Activated naive CD4-positive, alpha-beta T cell (primary cell): ENCODE measurements around the gene ZNF282.
A peak's percentile ranks its signal among the peaks of the same experiment; 100 is the strongest.
"Not testable (repeated sequence)": the region's sequence is repeated elsewhere in the genome, so short reads cannot be mapped to it uniquely, and the experiment has no call there.

Source experiments
- DNase-seq, 4 experiments: peaks; one replicate each; lab custom pipeline; 2025; lab: John Stamatoyannopoulos, UW

Gene ZNF282

DNA sequence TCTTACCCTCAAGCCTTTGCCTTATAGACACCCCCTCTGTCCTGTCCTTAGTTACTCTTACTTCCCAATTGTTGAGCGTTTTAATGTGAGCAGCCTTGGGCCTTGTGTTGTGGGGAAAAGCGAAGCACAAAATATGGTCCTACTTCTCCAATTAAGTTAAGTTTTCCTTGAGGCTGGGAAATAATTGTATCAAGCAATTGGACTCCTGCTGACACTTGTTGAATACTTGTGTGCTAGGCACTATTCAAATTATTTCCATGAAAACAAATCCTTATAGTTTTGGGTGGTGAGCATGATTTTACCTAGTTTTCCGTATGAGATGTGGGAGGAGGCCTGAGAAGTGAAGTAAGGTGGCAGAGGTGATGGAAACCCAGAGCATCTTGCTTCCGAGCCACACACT is 61.2 kb downstream of the ZNF282 start:
- DNase-seq = no peak

- no peak for DNase-seq
Observed at GRCh38 chr7:149257146-149257545, 61.8 kb downstream of the ZNF282 start.

- DNase-seq = no peak
Observed at GRCh38 chr7:149261316-149261828, 66.0 kb downstream of the ZNF282 start.

DNA sequence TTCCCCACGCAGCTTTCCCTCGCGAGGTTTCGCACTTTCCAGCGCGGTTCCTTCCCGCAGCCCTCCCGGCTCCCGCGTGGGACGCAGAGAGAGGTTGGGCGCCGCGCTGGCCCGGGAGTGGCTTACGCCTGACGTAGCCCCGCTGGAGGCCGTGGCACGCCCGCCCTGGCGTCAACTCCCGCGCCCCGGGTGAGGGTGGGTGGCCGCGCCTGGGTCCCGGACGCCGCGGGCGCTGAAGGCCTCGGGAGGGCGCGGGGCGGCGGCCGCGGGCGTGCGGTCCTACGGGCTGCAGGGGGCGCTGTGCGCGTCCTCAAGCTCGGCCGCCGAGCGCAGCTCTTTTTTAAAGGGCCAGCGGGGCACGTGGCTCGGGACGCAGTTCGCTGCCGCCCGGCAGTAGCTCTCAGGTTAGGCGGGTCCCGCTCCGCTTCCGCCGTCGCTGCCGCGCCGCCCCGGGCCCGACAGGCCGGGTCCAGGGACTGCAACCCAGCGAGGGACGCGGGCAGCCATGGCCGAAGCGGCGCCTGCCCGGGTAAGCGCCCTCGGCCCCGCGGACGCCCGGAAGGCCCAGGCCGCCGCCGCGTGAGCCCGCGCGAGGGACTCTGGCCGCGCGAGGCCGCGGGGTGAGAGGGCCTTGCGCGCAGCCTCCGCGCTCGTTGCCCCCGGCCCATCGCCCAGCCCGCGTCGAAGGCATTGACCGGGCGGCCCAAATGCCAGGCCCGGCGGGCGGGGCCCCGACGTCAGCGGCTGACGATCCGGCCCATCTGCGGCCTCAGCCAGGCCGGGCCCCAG is 66.7 kb downstream of the ZNF282 start, which contains the start of gene ZNF783:
TSS of gene ZNF783 (plus strand) at position 368 of the 789 bp plus-strand sequence. CDS start at position 506, 138 bp downstream.
- DNase-seq = peak; percentile 63 to 85 (median 72)

GRCh38 chr7:149266451-149266850 is 71.1 kb downstream of the ZNF282 start:
- no peak for DNase-seq

DNA sequence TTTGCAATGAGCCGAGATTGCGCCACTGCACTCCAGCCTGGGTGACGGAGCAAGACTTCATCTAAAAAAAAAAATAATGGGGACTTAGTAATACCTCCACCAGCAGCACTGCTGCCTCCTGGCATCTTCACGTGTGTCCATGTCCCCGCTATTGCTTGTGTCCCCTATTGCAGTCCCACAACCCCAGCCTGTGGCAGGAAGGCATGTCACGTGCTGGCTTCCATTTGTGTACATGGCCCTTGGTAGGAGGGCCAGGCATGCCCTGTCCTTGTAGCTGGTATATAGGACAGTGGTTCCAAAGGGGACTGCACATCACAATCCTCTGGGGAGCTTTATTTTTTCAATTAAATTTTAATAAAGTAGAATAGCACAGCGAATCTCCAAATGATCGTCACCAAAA is 72.4 kb downstream of the ZNF282 start:
- DNase-seq = no peak

DNA sequence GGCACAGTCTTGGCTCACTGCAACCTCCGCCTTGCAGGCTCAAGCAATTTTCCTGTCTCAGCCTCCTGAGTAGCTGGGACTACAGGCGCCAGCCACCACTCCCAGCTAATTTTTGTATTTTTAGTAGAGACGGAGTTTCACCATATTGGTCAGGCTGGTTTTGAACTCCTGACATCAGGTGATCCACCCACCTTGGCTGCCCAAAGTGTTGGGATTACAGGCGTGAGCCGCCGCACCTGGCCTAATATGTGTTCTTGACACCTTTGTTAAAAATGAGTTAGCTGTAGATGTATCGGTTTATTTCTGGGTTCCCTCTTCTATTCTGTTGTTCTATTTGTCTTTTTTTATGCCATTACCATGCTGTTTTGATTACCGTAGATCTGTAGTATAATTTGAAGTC is 79.1 kb downstream of the ZNF282 start:
- not testable (repeated sequence) for DNase-seq
